Stimulated activated CD8-positive, alpha-beta memory T cell treated with anti-CD3 and anti-CD28 coated beads, Interleukin-12 subunit alpha, Interleukin-12 subunit beta, amount 100 ng/mL, for 1 hour (primary cell): ENCODE data around the gene FES.

ENCODE experiments used
- DNase-seq: peaks from one replicate; pipeline ENCODE4 v3.0.0-alpha.2; 2020; ENCODE audit warnings: low read depth

Gene FES

GRCh38 chr15:90930861-90931574 is 46.7 kb downstream of the FES start:
- no peak for DNase-seq

DNA sequence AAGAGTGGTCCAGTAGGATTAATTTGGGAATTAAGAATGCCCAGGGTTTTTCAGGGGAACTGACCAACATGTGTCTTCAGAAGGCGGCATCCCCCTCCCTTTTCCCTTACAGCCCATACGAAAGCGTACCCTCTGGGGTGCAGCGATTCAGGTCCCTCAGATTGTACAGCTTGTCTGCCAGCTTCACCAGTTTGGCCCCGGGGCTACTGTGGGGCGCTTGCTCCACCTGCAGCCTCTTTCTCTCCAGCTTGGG is 47.2 kb downstream of the FES start:
- no peak for DNase-seq

GRCh38 chr15:90931828-90932659 is 47.7 kb downstream of the FES start, which contains the start of gene HDDC3:
TSS of gene HDDC3 (minus strand) at chr15:90932549. CDS start at chr15:90932540, 9 bp downstream.
- DNase-seq = peak; percentile 84

GRCh38 chr15:90932660-90932991 is 48.3 kb downstream of the FES start:
- no peak for DNase-seq

DNA sequence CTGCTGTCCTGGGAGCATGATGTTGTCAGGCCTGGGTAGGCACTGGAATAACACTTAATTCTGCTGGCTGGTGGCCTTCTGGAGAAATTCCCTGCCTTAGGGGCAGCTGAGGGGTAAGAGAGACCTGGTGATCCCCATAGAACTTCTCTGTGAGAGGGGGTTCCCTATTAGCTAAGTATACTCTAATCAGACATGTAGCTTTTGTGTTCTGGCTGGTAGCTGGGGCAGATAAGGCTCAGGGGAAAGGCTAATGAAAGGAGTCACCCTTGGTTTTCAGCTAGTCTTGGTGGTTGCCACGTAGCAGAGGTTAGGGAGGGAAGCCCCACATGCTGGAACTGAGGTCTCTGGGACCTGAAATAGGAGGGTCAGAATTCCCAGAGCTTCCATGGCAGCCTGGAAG is 49.0 kb downstream of the FES start:
- DNase-seq = no peak

GRCh38 chr15:90934256-90934948 is 50.1 kb downstream of the FES start:
- DNase-seq = peak; percentile 69

- DNase-seq = peak; percentile 92
Observed at GRCh38 chr15:90934949-90935751, 50.8 kb downstream of the FES start, which contains the start of gene UNC45A. TSS of gene UNC45A (plus strand) at chr15:90935285. CDS start at chr15:90935325, 40 bp downstream.

GRCh38 chr15:90936823-90937222 is 52.5 kb downstream of the FES start:
- no peak for DNase-seq

DNA sequence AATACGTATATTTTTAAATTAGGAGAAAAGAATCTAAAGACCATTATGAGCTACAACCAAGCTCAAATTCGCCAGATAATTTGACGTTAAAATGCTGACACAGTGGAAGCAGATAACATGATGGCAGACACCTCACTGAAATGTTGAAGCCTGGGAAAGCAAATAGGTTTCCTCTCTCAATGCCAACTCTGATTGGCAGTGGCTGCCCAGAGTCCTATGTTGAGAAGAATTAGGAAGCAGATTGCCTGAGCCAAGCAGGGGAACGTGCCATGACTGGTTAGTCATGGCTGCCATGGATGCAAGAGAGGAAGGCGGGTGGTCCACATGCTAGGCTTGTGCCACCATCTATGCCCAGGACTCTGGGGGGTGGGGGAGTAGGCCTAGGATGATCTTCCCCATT is 54.0 kb downstream of the FES start:
- DNase-seq = no peak

DNA sequence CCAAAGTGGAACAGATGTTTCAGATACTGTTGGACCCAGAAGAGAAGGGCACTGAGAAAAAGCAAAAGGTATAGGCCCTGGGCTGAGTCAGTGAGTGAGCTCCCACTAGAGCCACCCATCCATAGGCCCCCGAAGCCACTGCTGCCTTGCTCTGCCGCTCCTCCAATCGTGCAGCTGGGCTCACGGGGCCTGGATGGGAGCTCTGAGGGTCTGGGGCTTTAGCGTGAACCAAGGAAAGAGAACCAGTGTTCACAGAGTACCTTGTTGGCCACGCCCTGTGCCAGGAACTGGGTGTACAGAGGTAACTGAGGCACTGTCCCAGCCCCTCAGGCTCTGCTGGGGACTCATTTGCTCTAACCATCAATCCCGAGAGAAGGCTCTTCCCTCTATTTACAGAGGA is 55.5 kb downstream of the FES start:
- no peak for DNase-seq

DNA sequence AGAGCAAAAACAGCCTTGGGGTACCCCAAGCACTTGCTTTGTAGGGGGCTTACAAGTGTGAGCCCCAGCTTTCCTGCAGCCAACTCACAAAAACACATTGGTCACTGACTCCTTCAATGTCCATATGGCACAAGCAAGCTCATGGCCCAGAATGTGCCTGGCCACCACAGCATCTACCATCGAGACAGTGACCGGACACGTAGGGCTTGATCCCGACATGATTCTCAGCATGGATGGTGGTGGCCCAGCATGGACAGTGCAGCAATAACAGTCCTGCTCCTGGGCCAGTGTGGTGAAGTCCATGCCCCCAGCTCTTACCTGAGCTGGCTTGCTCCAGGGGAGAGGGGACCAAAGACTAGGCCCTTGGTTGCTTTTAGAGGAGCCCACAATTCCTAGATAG is 56.7 kb downstream of the FES start:
- no peak for DNase-seq

GRCh38 chr15:90942354-90943120 is 58.2 kb downstream of the FES start:
- DNase-seq = no peak

DNA sequence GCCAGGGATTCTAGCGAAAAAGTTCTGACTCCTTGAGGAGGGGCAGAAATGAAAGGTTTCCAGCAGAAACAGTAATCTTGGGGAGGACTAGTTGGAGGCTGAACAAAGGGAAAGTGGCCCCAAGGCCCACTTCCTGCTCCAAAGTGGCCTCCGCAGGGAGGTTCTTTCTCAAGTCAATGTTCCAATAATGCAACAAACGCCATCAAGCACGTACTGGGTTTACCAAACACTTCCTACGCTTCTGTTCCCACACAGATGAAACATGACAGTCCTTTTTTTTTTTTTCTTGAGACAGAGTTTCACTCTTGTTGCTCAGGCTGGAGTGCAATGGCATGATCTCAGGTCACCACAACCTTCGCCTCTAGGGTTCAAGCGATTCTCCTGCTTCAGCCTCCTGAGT is 60.8 kb downstream of the FES start:
- DNase-seq = no peak
